Ishikawa (cell line): ENCODE data around the gene HOMER3.

Experiments used
- CEBPB ChIP-seq: IDR thresholded peaks from 2 replicates; pipeline ENCODE4 v1.6.1; 2012
- CREB1 ChIP-seq: IDR thresholded peaks from 2 replicates; pipeline ENCODE4 v1.6.1; 2012; ENCODE audit warnings: low read depth
- EGR1 ChIP-seq: IDR thresholded peaks from 2 replicates; pipeline ENCODE4 v1.6.1; 2012
- EP300 ChIP-seq: IDR thresholded peaks from 2 replicates; pipeline ENCODE4 v1.6.1; 2012; ENCODE audit warnings: borderline replicate concordance
- FOXM1 ChIP-seq: IDR thresholded peaks from 2 replicates; pipeline ENCODE4 v1.6.1; 2012; ENCODE audit warnings: low read depth, borderline replicate concordance
- NFIC ChIP-seq: IDR thresholded peaks from 2 replicates; pipeline ENCODE4 v1.6.1; 2012
- RAD21 ChIP-seq: IDR thresholded peaks from 2 replicates; pipeline ENCODE4 v1.6.1; 2012; ENCODE audit warnings: low read depth
- TAF1 ChIP-seq: IDR thresholded peaks from 2 replicates; pipeline ENCODE4 v1.6.1; 2012; ENCODE audit warnings: low read depth, mild to moderate bottlenecking
- TCF12 ChIP-seq: IDR thresholded peaks from 2 replicates; pipeline ENCODE4 v1.6.1; 2012; ENCODE audit warnings: low read depth
- TEAD4 ChIP-seq: IDR thresholded peaks from 2 replicates; pipeline ENCODE4 v1.6.1; 2012
- YY1 ChIP-seq: IDR thresholded peaks from 2 replicates; pipeline ENCODE4 v1.6.1; 2012; ENCODE audit warnings: low read depth
- ZBTB7A ChIP-seq: IDR thresholded peaks from 2 replicates; pipeline ENCODE4 v1.6.1; 2012; ENCODE audit warnings: low read depth
- TF ChIP-seq, protein P1 (sequence below): IDR thresholded peaks from 2 replicates; pipeline ENCODE4 v1.6.1; 2012
- TF ChIP-seq, protein P2 (sequence below): IDR thresholded peaks from 2 replicates; pipeline ENCODE4 v1.6.1; 2012
- TF ChIP-seq, protein P3 (sequence below): IDR thresholded peaks from 2 replicates; pipeline ENCODE4 v1.6.1; 2012; ENCODE audit warnings: low read depth, mild to moderate bottlenecking

The HOMER3 gene

DNA sequence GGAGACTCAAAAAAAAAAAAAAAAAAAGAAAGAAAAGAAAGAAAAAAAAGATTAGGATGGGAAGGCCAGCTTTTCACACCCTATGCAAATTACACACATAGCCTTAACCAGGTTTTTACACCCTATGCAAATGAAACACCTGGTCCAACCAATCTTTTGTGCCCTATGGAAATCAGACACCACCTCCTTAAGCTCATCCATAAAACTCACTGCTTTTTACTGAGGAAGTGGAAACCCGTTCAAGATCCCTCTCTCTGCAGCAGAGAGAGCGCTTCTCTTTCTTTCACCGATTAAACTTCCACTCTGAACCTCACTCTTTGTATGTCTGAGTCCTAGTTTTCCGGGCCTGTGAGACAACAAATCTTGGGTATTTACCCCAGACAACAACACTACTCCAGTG is 25.3 kb upstream of the HOMER3 start:
- TF ChIP-seq CREB1, result no peak
- TF ChIP-seq, protein P1, sequence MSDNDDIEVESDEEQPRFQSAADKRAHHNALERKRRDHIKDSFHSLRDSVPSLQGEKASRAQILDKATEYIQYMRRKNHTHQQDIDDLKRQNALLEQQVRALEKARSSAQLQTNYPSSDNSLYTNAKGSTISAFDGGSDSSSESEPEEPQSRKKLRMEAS, result no peak
- TF ChIP-seq CEBPB, result no peak
- TF ChIP-seq RAD21, result no peak; the same call in 1 of the 2 replicates
- TF ChIP-seq TAF1, result no peak
- no peak for TF ChIP-seq EGR1
- TF ChIP-seq NFIC, result no peak
- TF ChIP-seq EP300, result no peak
- no peak for TF ChIP-seq TCF12
- TF ChIP-seq, protein P2, sequence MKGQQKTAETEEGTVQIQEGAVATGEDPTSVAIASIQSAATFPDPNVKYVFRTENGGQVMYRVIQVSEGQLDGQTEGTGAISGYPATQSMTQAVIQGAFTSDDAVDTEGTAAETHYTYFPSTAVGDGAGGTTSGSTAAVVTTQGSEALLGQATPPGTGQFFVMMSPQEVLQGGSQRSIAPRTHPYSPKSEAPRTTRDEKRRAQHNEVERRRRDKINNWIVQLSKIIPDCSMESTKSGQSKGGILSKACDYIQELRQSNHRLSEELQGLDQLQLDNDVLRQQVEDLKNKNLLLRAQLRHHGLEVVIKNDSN, result no peak
- no peak for TF ChIP-seq YY1
- TF ChIP-seq, protein P3, sequence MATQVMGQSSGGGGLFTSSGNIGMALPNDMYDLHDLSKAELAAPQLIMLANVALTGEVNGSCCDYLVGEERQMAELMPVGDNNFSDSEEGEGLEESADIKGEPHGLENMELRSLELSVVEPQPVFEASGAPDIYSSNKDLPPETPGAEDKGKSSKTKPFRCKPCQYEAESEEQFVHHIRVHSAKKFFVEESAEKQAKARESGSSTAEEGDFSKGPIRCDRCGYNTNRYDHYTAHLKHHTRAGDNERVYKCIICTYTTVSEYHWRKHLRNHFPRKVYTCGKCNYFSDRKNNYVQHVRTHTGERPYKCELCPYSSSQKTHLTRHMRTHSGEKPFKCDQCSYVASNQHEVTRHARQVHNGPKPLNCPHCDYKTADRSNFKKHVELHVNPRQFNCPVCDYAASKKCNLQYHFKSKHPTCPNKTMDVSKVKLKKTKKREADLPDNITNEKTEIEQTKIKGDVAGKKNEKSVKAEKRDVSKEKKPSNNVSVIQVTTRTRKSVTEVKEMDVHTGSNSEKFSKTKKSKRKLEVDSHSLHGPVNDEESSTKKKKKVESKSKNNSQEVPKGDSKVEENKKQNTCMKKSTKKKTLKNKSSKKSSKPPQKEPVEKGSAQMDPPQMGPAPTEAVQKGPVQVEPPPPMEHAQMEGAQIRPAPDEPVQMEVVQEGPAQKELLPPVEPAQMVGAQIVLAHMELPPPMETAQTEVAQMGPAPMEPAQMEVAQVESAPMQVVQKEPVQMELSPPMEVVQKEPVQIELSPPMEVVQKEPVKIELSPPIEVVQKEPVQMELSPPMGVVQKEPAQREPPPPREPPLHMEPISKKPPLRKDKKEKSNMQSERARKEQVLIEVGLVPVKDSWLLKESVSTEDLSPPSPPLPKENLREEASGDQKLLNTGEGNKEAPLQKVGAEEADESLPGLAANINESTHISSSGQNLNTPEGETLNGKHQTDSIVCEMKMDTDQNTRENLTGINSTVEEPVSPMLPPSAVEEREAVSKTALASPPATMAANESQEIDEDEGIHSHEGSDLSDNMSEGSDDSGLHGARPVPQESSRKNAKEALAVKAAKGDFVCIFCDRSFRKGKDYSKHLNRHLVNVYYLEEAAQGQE, result no peak
- no peak for TF ChIP-seq ZBTB7A

DNA sequence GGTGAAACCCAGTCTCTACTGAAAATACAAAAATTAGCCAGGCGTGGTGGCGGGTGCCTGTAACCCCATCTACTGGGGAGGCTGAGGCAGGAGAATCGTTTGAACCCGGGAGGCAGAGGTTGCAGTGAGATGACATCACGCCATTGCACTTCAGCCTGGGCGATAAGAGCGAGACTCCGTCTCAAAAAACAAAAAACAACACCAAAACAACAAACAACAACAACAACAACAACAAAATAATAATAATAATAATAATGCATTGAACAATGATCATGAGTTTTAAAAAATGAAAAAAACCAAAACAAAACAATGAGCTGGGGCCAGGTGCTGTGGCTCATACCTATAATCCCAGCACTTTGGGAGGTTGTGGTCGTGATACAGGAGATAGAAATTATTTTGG is 23.1 kb upstream of the HOMER3 start:
- TF ChIP-seq TEAD4 (no peak), RAD21 (no peak)

DNA sequence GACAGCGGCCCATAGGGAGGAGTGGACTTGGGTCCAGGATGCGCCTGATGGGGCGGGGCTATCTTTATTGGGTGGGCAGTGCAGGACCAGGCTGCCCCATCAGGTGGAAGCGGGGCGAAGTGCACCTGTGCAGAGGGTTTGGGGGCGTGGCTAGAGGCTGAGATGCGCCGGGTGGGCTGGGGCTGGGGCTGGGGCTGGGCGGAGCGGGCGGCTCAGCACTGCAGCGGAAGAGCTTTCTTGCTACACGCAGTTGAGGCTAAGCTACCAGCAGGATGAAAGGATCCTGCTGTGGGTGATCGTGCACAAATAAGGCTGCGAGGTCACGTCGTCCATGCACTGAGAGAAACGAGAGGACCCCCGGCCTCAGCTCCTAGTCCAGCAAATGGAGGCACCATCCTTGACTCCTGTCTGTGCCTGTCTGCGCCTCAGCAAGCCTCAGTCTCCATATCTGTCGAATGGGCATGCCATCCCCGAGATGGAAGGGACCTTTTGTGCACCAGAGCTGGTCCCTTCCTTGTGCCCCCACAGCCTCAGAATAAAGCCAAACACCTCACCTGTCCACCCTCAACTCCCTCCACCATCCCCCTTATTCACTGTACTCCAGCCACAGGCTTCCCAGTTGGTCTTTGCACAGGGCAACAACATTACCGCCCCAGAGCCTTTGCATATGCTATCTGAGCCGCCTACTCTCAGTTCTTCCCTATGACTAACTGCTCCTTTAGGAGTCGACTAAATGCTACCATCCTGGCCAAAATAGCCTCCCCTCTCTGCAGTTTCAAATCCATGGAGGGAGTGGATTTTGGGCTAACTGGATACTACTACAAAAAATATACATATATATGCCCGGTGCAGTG is 21.0 kb upstream of the HOMER3 start:
- TF ChIP-seq, protein P3, result no peak
- TF ChIP-seq, protein P2, result no peak
- TF ChIP-seq RAD21, result no peak
- no peak for TF ChIP-seq TEAD4
- no peak for TF ChIP-seq FOXM1
- TF ChIP-seq TCF12, result no peak
- TF ChIP-seq EP300, result no peak
- TF ChIP-seq NFIC, result no peak
- no peak for TF ChIP-seq ZBTB7A
- no peak for TF ChIP-seq CEBPB
- TF ChIP-seq TAF1, result no peak
- no peak for TF ChIP-seq EGR1
- TF ChIP-seq YY1, result no peak
- TF ChIP-seq, protein P1, result no peak

DNA sequence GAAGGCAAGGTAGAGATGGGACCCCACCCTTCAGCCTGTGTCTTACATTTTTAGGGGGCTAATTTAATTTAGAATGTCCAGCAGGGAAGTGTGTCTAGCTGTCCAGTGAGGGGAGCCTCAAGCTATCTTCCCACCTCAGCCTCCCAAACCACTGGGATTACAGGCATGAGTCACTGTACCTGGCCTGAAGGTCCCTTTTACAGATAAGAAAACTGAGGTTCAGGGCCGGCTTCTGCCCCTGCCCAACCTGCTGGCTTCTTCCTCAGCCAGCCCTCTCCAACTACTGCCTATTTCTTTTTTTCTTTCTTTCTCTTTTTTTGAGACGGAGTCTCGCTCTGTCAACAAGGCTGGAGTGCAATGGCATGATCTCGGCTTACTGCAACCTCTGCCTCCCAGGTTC is 19.4 kb upstream of the HOMER3 start:
- TF ChIP-seq, protein P3, result no peak
- no peak for TF ChIP-seq NFIC
- TF ChIP-seq ZBTB7A, result no peak
- no peak for TF ChIP-seq CREB1
- TF ChIP-seq TCF12, result no peak
- TF ChIP-seq, protein P1, result no peak
- TF ChIP-seq EP300, result no peak
- TF ChIP-seq YY1, result no peak
- no peak for TF ChIP-seq TEAD4
- no peak for TF ChIP-seq TAF1
